Astrocyte (in vitro differentiated cells and primary cell): ENCODE measurements around the gene JMJD1C.

Experiments
- CTCF ChIP-seq: IDR thresholded peaks from 2 replicates; pipeline ENCODE4 v1.5.1; 2011; ENCODE audit warnings: low read depth, mild to moderate bottlenecking, inconsistent platforms, low read length, moderate library complexity; ENCODE audit not compliant: insufficient read depth
- EZH2 ChIP-seq: IDR thresholded peaks from 2 replicates; pipeline ENCODE4 v1.6.1; 2012; ENCODE audit warnings: mild to moderate bottlenecking, low read length, inconsistent platforms; ENCODE audit not compliant: insufficient read depth

GRCh38 chr10:63337455-63338251 lies 128.1 kb downstream of the JMJD1C start:
- no peak for TF ChIP-seq CTCF
- no peak for TF ChIP-seq EZH2
